Measurements from ENCODE around the gene ERP27.
A peak's percentile ranks its signal among the peaks of the same experiment; 100 is the strongest.

ERP27 gene

DNA sequence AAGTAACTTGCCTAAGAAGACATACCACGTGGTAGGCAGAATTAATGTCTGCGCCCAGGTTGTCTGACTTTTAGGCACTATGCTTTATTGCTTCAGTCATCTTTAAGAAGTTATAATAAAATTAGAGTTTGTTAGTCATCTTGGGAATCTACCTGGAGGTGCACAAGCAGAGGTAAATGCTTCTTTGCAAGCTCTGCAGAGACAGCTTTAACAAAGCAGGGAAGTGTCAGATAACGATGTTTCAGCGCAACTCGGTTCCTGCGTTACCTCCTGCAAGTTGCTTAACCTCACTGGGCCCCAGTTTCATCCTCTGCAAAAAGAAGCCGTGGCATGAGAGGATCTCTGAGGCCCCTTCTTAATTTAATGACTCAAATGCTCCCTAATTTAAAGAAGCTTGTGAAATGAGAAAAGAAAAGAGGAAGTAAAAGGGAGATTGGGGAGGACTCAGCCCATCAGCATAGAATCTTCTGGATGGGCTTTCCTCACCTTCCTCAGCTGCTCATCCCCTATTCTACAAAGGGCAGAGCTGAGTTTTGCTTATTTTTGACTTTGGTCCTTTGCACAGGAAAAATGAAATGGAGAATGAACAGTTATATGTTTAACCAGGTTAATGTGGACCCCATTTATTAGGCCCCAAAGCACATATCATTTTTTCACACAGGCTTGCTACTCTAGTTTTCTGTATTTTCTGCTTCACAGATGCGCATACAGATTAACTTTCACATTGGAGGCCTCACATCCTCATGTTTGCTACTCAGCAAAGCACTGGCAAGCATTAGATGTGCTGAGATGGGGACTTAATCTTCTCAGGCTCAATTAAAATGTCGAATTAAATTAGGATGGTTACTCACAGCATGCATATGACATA is 17.9 kb upstream of the ERP27 start:
- peak overlapping the region in 2 of 5 donors; percentile 6 to 16 for H3K9ac ChIP-seq (ENCODE audit: low read length in 5 of 5)
- H3K4me1 ChIP-seq (ENCODE audit: control insufficient read depth in 5 of 5, insufficient read depth in 5 of 5, low read length in 5 of 5) = peaks cover 5 to 77% (median 32%) of the 10 kb centered on the region in 5 donors
- H3K27ac ChIP-seq (ENCODE audit: low read depth, low read length) = peak overlapping the region; percentile 18
- no peaks in the 10 kb centered on the region for H3K36me3 ChIP-seq (ENCODE audit: control insufficient read depth in 5 of 5, insufficient read depth in 5 of 5, low read length in 5 of 5)
- H3K27me3 ChIP-seq (ENCODE audit: control insufficient read depth in 5 of 5, insufficient read depth in 4 of 5, low read length in 5 of 5) = peaks cover 0 to 2% (median 0%) of the 10 kb centered on the region in 5 donors
- H3K9me3 ChIP-seq (ENCODE audit: control insufficient read depth in 5 of 5, low read length in 5 of 5) = no peaks in the 10 kb centered on the region
- H3K4me3 ChIP-seq (ENCODE audit: low read depth in 1 of 5, low read length in 5 of 5) = peak overlapping the region in 1 of 5 donors; percentile 13

DNA sequence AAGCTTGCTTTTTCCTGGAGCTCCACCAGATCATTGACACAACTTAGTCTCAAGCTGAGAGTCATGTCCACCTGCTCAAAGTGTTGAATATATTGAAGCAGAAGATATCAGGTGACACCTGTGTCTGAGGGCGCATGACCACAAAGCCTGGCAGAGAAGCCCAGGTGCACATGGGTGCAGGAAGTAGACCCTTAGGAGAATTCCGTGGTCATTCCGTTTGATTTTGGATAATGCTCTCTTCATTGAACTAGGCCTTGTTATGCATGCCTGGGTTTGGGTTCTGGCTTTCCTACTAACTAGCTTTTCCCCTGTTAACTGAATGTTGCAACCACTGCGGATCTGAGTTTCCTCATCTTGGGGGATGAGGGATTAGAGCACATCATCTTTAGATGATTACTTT is 15.9 kb upstream of the ERP27 start:
- Histone ChIP-seq H3K9ac (ENCODE audit: low read length in 5 of 5) (no peak overlapping the region), H3K4me1 (ENCODE audit: control insufficient read depth in 5 of 5, insufficient read depth in 5 of 5, low read length in 5 of 5) (peaks cover 5 to 79% (median 26%) of the 10 kb centered on the region in 5 donors), H3K4me3 (ENCODE audit: low read depth in 1 of 5, low read length in 5 of 5) (no peak overlapping the region), H3K36me3 (ENCODE audit: control insufficient read depth in 5 of 5, insufficient read depth in 5 of 5, low read length in 5 of 5) (peaks cover 0 to 11% (median 6%) of the 10 kb centered on the region in 5 donors), H3K27ac (ENCODE audit: low read depth, low read length) (no peak overlapping the region), H3K9me3 (ENCODE audit: control insufficient read depth in 5 of 5, low read length in 5 of 5) (no peaks in the 10 kb centered on the region), H3K27me3 (ENCODE audit: control insufficient read depth in 5 of 5, insufficient read depth in 4 of 5, low read length in 5 of 5) (no peaks in the 10 kb centered on the region)

DNA sequence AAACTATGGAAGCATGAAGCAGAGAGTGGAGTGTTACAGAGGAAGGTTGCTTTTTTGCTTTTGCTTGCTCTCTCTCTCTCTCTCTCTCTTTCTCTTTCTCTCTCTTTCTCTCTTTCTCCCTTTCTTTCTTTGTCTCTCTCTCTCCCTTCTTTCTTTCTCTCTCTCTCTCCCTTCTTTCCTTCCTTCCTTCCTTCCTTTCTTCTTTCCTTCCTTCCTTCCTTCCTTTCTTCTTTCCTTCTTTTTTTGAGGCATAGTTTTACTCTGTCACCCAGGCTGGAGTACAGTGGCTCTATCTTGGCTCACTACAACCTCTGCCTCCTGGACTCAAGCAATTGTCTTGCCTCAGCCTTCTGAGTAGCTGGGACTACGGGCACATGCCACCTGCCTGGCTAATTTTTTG is 15.4 kb upstream of the ERP27 start:
- H3K4me1 ChIP-seq (ENCODE audit: control insufficient read depth in 5 of 5, insufficient read depth in 5 of 5, low read length in 5 of 5) = peaks cover 5 to 79% (median 31%) of the 10 kb centered on the region in 5 donors
- H3K27ac ChIP-seq (ENCODE audit: low read depth, low read length) = peak overlapping the region; percentile 33
- H3K27me3 ChIP-seq (ENCODE audit: control insufficient read depth in 5 of 5, insufficient read depth in 4 of 5, low read length in 5 of 5) = no peaks in the 10 kb centered on the region
- H3K9ac ChIP-seq (ENCODE audit: low read length in 5 of 5) = no peak overlapping the region
- no peak overlapping the region for H3K4me3 ChIP-seq (ENCODE audit: low read depth in 1 of 5, low read length in 5 of 5)
- H3K36me3 ChIP-seq (ENCODE audit: control insufficient read depth in 5 of 5, insufficient read depth in 5 of 5, low read length in 5 of 5) = peaks cover 0 to 14% (median 6%) of the 10 kb centered on the region in 5 donors
- no peaks in the 10 kb centered on the region for H3K9me3 ChIP-seq (ENCODE audit: control insufficient read depth in 5 of 5, low read length in 5 of 5)

DNA sequence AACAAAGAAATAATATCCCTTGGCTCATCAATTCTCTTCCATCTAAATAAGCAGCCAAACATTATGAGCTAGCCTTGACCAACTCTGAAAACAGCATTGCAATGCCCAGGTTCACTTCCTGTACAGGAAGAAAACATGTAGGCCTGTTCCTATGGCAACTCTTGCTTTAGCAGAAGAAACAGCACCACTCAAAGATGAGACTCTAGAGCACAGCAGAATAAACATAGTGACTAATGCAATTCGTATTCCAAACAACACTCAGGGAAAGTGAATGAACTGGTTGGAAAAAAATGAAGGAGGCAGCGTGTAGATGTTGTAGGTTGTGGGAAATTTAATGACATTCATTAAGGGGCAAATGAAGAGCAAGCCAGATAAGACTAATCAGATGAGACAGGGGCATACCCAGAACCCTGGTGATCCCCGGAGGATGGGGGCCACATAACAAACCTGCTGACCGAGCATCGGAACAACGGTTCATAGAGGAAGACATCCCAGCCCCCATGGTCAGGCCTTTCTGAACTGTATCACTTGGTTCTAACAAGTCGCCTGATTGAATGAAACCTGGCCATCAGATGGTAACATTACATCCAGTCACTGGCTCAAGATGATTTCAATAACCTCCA is 14.1 kb upstream of the ERP27 start:
- Histone ChIP-seq H3K4me3 (ENCODE audit: low read depth in 1 of 5, low read length in 5 of 5) (no peak overlapping the region), H3K27me3 (ENCODE audit: control insufficient read depth in 5 of 5, insufficient read depth in 4 of 5, low read length in 5 of 5) (no peaks in the 10 kb centered on the region), H3K4me1 (ENCODE audit: control insufficient read depth in 5 of 5, insufficient read depth in 5 of 5, low read length in 5 of 5) (peaks cover 5 to 71% (median 30%) of the 10 kb centered on the region in 5 donors), H3K27ac (ENCODE audit: low read depth, low read length) (peak overlapping the region; percentile 33), H3K9me3 (ENCODE audit: control insufficient read depth in 5 of 5, low read length in 5 of 5) (no peaks in the 10 kb centered on the region), H3K36me3 (ENCODE audit: control insufficient read depth in 5 of 5, insufficient read depth in 5 of 5, low read length in 5 of 5) (peaks cover 0 to 22% (median 12%) of the 10 kb centered on the region in 5 donors), H3K9ac (ENCODE audit: low read length in 5 of 5) (peak overlapping the region in 1 of 5 donors; percentile 4)

DNA sequence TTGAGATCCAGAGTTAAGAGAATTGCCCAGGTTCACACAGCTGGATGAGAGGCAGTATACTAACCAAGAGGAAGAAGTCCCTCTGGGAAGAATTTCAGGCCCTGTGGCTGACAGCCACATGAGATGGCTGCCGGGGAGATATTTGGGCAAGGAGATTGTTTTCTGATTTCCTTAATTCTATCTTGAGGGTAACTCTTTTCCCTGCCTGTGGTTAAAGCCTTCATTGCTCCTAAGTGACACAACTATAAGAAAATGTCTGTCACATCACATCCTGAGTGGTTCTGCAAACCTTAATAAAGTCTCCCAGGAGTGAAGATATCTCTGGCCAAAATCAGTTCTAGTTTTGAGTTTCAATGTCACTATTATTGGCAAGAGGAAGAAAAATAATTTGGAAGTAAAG is 13.5 kb upstream of the ERP27 start:
- Histone ChIP-seq H3K27ac (ENCODE audit: low read depth, low read length) (peak overlapping the region; percentile 76), H3K4me3 (ENCODE audit: low read depth in 1 of 5, low read length in 5 of 5) (no peak overlapping the region), H3K4me1 (ENCODE audit: control insufficient read depth in 5 of 5, insufficient read depth in 5 of 5, low read length in 5 of 5) (peaks cover 3 to 65% (median 26%) of the 10 kb centered on the region in 5 donors), H3K27me3 (ENCODE audit: control insufficient read depth in 5 of 5, insufficient read depth in 4 of 5, low read length in 5 of 5) (no peaks in the 10 kb centered on the region), H3K36me3 (ENCODE audit: control insufficient read depth in 5 of 5, insufficient read depth in 5 of 5, low read length in 5 of 5) (peaks cover 0 to 26% (median 18%) of the 10 kb centered on the region in 5 donors), H3K9ac (ENCODE audit: low read length in 5 of 5) (no peak overlapping the region), H3K9me3 (ENCODE audit: control insufficient read depth in 5 of 5, low read length in 5 of 5) (no peaks in the 10 kb centered on the region)

DNA sequence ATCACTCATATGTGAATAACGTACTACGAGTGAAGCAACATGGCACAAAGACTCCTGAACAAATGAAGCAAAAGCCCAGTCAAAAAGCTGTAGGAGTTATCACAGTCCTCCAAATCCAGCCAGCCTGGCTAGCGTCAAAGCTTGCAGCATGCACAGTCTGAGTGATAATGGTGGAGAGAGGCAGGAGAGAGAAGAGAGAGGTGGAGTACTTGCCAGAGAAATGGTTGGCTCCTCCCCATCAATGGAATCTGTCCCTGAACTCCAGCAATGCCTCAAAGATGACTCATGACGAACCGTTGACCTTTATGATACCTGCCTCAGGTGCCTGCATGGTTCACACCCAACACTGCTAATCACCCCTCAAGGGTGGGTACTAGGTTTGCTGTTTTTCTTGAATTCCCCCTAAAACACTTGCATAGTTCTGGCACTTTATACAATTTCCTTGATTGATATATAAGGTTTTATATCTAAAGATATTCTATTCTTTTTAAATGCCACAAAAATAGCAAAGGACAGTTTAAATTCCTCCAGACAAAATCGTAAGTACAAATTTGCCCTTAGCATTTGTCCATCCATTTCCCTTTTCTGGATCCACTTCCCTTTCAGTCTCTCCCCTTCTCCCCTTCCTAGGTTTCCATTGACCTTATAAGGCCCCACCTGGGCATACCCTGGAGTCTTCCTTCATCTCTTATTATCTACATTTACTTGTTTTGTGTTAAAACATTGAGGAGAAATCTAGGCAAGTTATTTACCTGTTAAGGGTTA is 12.8 kb upstream of the ERP27 start:
- H3K4me3 ChIP-seq (ENCODE audit: low read depth in 1 of 5, low read length in 5 of 5) = no peak overlapping the region
- no peak overlapping the region for H3K9ac ChIP-seq (ENCODE audit: low read length in 5 of 5)
- H3K4me1 ChIP-seq (ENCODE audit: control insufficient read depth in 5 of 5, insufficient read depth in 5 of 5, low read length in 5 of 5) = peaks cover 0 to 58% (median 24%) of the 10 kb centered on the region in 5 donors
- peak overlapping the region; percentile 76 for H3K27ac ChIP-seq (ENCODE audit: low read depth, low read length)
- no peaks in the 10 kb centered on the region for H3K27me3 ChIP-seq (ENCODE audit: control insufficient read depth in 5 of 5, insufficient read depth in 4 of 5, low read length in 5 of 5)
- H3K36me3 ChIP-seq (ENCODE audit: control insufficient read depth in 5 of 5, insufficient read depth in 5 of 5, low read length in 5 of 5) = peaks cover 0 to 32% (median 23%) of the 10 kb centered on the region in 5 donors
- no peaks in the 10 kb centered on the region for H3K9me3 ChIP-seq (ENCODE audit: control insufficient read depth in 5 of 5, low read length in 5 of 5)

DNA sequence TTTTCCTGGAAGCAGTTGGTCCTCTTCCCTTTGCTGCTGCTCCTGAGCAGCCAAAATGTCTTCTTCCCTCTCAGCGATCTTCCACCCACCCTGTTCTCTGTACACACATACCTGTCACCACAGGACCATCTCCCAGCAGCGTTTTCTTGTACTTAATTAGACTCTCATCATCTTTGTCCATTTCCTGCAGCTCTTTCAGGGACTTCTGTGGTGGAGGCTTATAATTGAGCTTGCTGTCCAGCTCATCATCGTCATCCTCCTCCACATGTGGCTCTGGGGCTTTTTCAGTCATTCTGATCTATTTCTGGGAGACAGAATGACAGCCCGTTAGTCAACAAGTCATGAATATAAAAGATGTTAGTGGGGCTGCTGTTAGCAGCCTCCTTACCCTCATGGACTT is 12.1 kb upstream of the ERP27 start:
- Histone ChIP-seq H3K4me1 (ENCODE audit: control insufficient read depth in 5 of 5, insufficient read depth in 5 of 5, low read length in 5 of 5) (peaks cover 0 to 54% (median 24%) of the 10 kb centered on the region in 5 donors), H3K9me3 (ENCODE audit: control insufficient read depth in 5 of 5, low read length in 5 of 5) (no peaks in the 10 kb centered on the region), H3K9ac (ENCODE audit: low read length in 5 of 5) (no peak overlapping the region), H3K36me3 (ENCODE audit: control insufficient read depth in 5 of 5, insufficient read depth in 5 of 5, low read length in 5 of 5) (peaks cover under 1 to 34% (median 29%) of the 10 kb centered on the region in 5 donors), H3K27ac (ENCODE audit: low read depth, low read length) (no peak overlapping the region), H3K27me3 (ENCODE audit: control insufficient read depth in 5 of 5, insufficient read depth in 4 of 5, low read length in 5 of 5) (no peaks in the 10 kb centered on the region), H3K4me3 (ENCODE audit: low read depth in 1 of 5, low read length in 5 of 5) (no peak overlapping the region)

DNA sequence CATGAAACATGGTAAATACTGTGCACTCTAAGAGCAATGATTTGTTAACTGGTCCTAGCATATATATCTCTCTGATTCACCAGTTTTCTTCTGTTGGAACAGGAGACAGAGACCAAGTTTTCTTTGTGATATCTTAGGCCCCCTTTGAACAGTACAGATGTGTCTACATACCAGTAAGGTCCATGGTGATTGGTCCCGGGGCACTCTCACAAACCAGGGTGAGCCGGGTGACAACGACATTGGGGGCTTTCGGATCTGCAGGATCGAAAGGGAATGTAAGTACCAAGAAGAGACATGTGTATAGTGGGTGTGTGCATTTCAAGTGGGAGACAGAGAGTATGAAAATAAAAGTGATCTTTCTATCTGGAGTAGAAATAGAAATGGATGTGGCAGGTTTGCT is 11.3 kb upstream of the ERP27 start:
- Histone ChIP-seq H3K4me1 (ENCODE audit: control insufficient read depth in 5 of 5, insufficient read depth in 5 of 5, low read length in 5 of 5) (peaks cover 0 to 53% (median 24%) of the 10 kb centered on the region in 5 donors), H3K9ac (ENCODE audit: low read length in 5 of 5) (no peak overlapping the region), H3K36me3 (ENCODE audit: control insufficient read depth in 5 of 5, insufficient read depth in 5 of 5, low read length in 5 of 5) (peaks cover 4 to 42% (median 35%) of the 10 kb centered on the region in 5 donors), H3K9me3 (ENCODE audit: control insufficient read depth in 5 of 5, low read length in 5 of 5) (no peaks in the 10 kb centered on the region), H3K27me3 (ENCODE audit: control insufficient read depth in 5 of 5, insufficient read depth in 4 of 5, low read length in 5 of 5) (no peaks in the 10 kb centered on the region), H3K4me3 (ENCODE audit: low read depth in 1 of 5, low read length in 5 of 5) (no peak overlapping the region), H3K27ac (ENCODE audit: low read depth, low read length) (no peak overlapping the region)

DNA sequence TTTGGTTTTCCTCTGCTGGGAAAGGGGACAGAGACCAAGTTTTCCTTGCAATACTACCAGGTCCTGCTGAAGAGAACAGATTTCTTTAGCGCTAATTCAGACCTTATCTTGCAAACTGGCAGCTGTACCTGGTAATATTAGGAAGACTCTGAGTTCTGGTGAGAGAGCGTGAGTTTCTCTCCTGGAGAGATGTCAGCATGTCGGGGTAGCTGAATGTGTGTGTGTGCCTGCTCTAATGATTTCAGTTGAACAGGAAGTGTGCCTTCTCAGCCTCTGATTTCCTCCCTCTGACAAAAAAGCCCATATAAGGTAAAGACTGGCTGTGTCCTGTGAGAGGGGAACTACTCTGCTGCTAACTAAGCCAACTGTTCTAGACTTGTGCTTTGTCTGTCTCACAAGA is 10.3 kb upstream of the ERP27 start:
- peak overlapping the region in 2 of 5 donors; percentile 29 to 41 for H3K4me3 ChIP-seq (ENCODE audit: low read depth in 1 of 5, low read length in 5 of 5)
- H3K27ac ChIP-seq (ENCODE audit: low read depth, low read length) = peak overlapping the region; percentile 63
- H3K36me3 ChIP-seq (ENCODE audit: control insufficient read depth in 5 of 5, insufficient read depth in 5 of 5, low read length in 5 of 5) = peaks cover 4 to 45% (median 40%) of the 10 kb centered on the region in 5 donors
- no peaks in the 10 kb centered on the region for H3K27me3 ChIP-seq (ENCODE audit: control insufficient read depth in 5 of 5, insufficient read depth in 4 of 5, low read length in 5 of 5)
- no peaks in the 10 kb centered on the region for H3K9me3 ChIP-seq (ENCODE audit: control insufficient read depth in 5 of 5, low read length in 5 of 5)
- H3K9ac ChIP-seq (ENCODE audit: low read length in 5 of 5) = peak overlapping the region in 1 of 5 donors; percentile 30
- peaks cover 0 to 44% (median 24%) of the 10 kb centered on the region in 5 donors for H3K4me1 ChIP-seq (ENCODE audit: control insufficient read depth in 5 of 5, insufficient read depth in 5 of 5, low read length in 5 of 5)
